GM19025 (cell line): ENCODE measurements around the gene TMCO1.
"Not testable (repeated sequence)": the region's sequence is repeated elsewhere in the genome, so short reads cannot be mapped to it uniquely, and the experiment has no call there.

ENCODE experiments used
- ATAC-seq: cut with Tn5 transposase; IDR thresholded peaks from one replicate; pipeline ENCODE4 v1.9.1; 2021; ENCODE audit warnings: mild to moderate bottlenecking, low read depth, moderate library complexity; ENCODE audit not compliant: unreplicated experiment

Gene TMCO1

GRCh38 chr1:165747632-165748447, 20.8 kb downstream of the TMCO1 start:
- ATAC-seq, result no peak

GRCh38 chr1:165744913-165745312, 23.8 kb downstream of the TMCO1 start:
- ATAC-seq, result not testable (repeated sequence)

- no peak for ATAC-seq
Measured at GRCh38 chr1:165742194-165742593, 26.5 kb downstream of the TMCO1 start.

- peak; percentile 90 for ATAC-seq
Measured at GRCh38 chr1:165738794-165739193, 29.9 kb downstream of the TMCO1 start.

GRCh38 chr1:165737196-165737595, 31.5 kb downstream of the TMCO1 start:
- no peak for ATAC-seq

- ATAC-seq, result no peak
Measured at GRCh38 chr1:165734906-165735305, 33.8 kb downstream of the TMCO1 start.

- ATAC-seq, result no peak
Measured at GRCh38 chr1:165726841-165727240, 41.8 kb downstream of the TMCO1 start.

- ATAC-seq, result no peak
Measured at GRCh38 chr1:165726169-165726568, 42.5 kb downstream of the TMCO1 start.

- ATAC-seq, result no peak
Measured at GRCh38 chr1:165717918-165718515, 50.7 kb downstream of the TMCO1 start.

- not testable (repeated sequence) for ATAC-seq
Measured at GRCh38 chr1:165716265-165717051, 52.2 kb downstream of the TMCO1 start.

GRCh38 chr1:165712764-165713163, 55.9 kb downstream of the TMCO1 start:
- ATAC-seq, result no peak

- ATAC-seq, result no peak
Measured at GRCh38 chr1:165707984-165708706, 60.5 kb downstream of the TMCO1 start.

- no peak for ATAC-seq
Measured at GRCh38 chr1:165703648-165704047, 65.0 kb downstream of the TMCO1 start.

- not testable (repeated sequence) for ATAC-seq
Measured at GRCh38 chr1:165701922-165702321, 66.7 kb downstream of the TMCO1 start.

GRCh38 chr1:165699577-165699976, 69.1 kb downstream of the TMCO1 start:
- no peak for ATAC-seq

- no peak for ATAC-seq
Measured at GRCh38 chr1:165698761-165699052, 70.0 kb downstream of the TMCO1 start.

GRCh38 chr1:165697881-165698760, 70.5 kb downstream of the TMCO1 start, which contains the start of gene ALDH9A1:
Gene ALDH9A1, minus strand, starts transcription at chr1:165698562. Its CDS starts 4 bp downstream, at chr1:165698558.
- ATAC-seq, result peak; percentile 93

- no peak for ATAC-seq
Measured at GRCh38 chr1:165697491-165697880, 71.2 kb downstream of the TMCO1 start.

- no peak for ATAC-seq
Measured at GRCh38 chr1:165696625-165697100, 72.0 kb downstream of the TMCO1 start.

- no peak for ATAC-seq
Measured at GRCh38 chr1:165695031-165695430, 73.6 kb downstream of the TMCO1 start.
